Measurements from ENCODE around the gene STYX.

The STYX gene

DNA sequence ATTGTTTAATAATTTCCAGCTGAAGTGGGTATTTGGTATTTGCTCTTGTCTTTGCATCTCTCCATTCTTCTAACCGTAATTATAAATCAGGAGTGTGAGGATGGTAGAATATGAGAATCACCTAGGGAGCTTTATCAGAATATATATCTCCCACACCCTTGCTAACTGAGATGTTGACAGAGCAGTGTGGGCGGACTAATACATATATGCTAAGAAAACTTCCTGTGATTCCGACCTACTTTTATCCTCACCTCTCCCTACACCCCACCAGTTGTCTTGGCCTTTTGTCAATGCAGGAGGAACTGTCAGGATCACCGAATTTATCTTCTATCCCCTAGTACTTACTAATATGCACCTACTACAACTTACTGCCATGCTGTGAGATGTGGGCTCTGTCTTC is 76.1 kb downstream of the STYX start:
- H3K27me3 ChIP-seq (ENCODE audit: insufficient read depth, low read length, poor library complexity, severe bottlenecking), result no peaks in the 10 kb centered on the region
- no peaks in the 10 kb centered on the region for H3K9me3 ChIP-seq (ENCODE audit: insufficient read depth, low read depth, low read length)
- no peaks in the 10 kb centered on the region for H4K20me1 ChIP-seq (ENCODE audit: insufficient read depth, low read length, poor library complexity, severe bottlenecking)
- no peaks in the 10 kb centered on the region for H3K36me3 ChIP-seq (ENCODE audit: insufficient read depth, low read length)
- H3K9ac ChIP-seq (ENCODE audit: low read depth, low read length, poor library complexity, severe bottlenecking), result no peak overlapping the region
- H3F3A ChIP-seq (ENCODE audit: low read depth), result no peaks in the 10 kb centered on the region
- H3K79me2 ChIP-seq (ENCODE audit: insufficient read depth, low read length), result no peaks in the 10 kb centered on the region
- H2AFZ ChIP-seq (ENCODE audit: low read length), result no peak overlapping the region
- H3K4me1 ChIP-seq (ENCODE audit: insufficient read depth, low read length, poor library complexity, severe bottlenecking), result peaks cover 7% of the 10 kb centered on the region
- H3K9me2 ChIP-seq (replicated peaks; ENCODE audit: low read depth, low read length), result no peaks in the 10 kb centered on the region
- no peak overlapping the region for H3K4me2 ChIP-seq (ENCODE audit: low read depth, low read length, poor library complexity, severe bottlenecking)
- H3K4me3 ChIP-seq (ENCODE audit: low read length, poor library complexity, severe bottlenecking), result no peak overlapping the region
- TF ChIP-seq EZH2phosphoT487 (IDR thresholded peaks at IDR 0.05; ENCODE audit: borderline replicate concordance) (no peak), CTCF (conservative IDR thresholded peaks at IDR 0.05; ENCODE audit: low read length) (no peak)

DNA sequence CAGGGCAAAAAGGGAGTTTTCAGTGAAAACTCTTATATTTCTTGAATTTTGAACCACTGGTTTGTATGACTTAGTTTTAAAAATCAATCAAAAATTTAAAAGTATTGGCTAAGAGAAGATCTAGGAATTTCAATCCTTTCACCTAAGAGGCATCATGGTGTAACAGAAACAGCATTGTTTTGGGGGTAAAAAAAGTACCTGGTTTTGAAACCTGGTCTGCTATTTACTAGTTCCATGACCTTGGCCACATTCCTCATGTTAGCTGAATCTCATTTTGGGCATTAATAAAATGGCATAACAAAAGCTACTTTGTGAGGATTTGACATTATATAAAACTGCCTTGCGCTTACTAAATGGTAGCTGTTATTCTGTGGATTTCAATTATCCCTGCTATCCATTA is 78.1 kb downstream of the STYX start:
- Histone ChIP-seq H3K4me2 (ENCODE audit: low read depth, low read length, poor library complexity, severe bottlenecking) (no peak overlapping the region), H3K4me1 (ENCODE audit: insufficient read depth, low read length, poor library complexity, severe bottlenecking) (no peaks in the 10 kb centered on the region), H3K9me3 (ENCODE audit: insufficient read depth, low read depth, low read length) (no peaks in the 10 kb centered on the region), H3F3A (ENCODE audit: low read depth) (no peaks in the 10 kb centered on the region), H3K36me3 (ENCODE audit: insufficient read depth, low read length) (no peaks in the 10 kb centered on the region), H4K20me1 (ENCODE audit: insufficient read depth, low read length, poor library complexity, severe bottlenecking) (no peaks in the 10 kb centered on the region), H3K27me3 (ENCODE audit: insufficient read depth, low read length, poor library complexity, severe bottlenecking) (no peaks in the 10 kb centered on the region), H3K9ac (ENCODE audit: low read depth, low read length, poor library complexity, severe bottlenecking) (no peak overlapping the region), H3K9me2 (replicated peaks; ENCODE audit: low read depth, low read length) (no peaks in the 10 kb centered on the region), H3K79me2 (ENCODE audit: insufficient read depth, low read length) (no peaks in the 10 kb centered on the region), H2AFZ (ENCODE audit: low read length) (no peak overlapping the region), H3K4me3 (ENCODE audit: low read length, poor library complexity, severe bottlenecking) (no peak overlapping the region)
- TF ChIP-seq CTCF (conservative IDR thresholded peaks at IDR 0.05; ENCODE audit: low read length), result no peak
- no peak for TF ChIP-seq EZH2phosphoT487 (IDR thresholded peaks at IDR 0.05; ENCODE audit: borderline replicate concordance)

DNA sequence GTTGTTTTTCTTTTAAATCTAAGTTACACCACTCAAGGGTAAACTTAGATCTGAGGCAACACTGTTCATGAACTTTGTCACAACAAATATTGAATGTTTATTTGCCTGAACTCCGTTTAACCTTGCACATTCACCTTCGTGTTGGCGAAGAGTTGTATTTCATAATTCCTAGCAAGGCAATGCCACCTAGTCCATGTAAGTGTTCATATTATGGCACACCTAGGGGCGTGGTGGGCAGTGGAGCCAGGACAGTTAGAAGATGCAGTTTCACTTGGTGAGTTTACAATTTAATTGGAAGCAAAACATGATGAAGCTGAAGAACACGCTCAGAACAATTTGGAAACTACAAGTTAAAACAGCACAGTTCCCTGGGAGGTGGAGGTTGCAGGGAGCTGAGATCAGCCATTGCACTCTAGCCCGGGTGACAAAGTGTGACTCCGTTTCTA is 91.9 kb downstream of the STYX start:
- Histone ChIP-seq H4K20me1 (ENCODE audit: insufficient read depth, low read length, poor library complexity, severe bottlenecking) (no peaks in the 10 kb centered on the region), H3K4me1 (ENCODE audit: insufficient read depth, low read length, poor library complexity, severe bottlenecking) (no peaks in the 10 kb centered on the region), H3K9ac (ENCODE audit: low read depth, low read length, poor library complexity, severe bottlenecking) (no peak overlapping the region), H3K27me3 (ENCODE audit: insufficient read depth, low read length, poor library complexity, severe bottlenecking) (no peaks in the 10 kb centered on the region), H3K36me3 (ENCODE audit: insufficient read depth, low read length) (no peaks in the 10 kb centered on the region), H3K4me3 (ENCODE audit: low read length, poor library complexity, severe bottlenecking) (no peak overlapping the region), H3K4me2 (ENCODE audit: low read depth, low read length, poor library complexity, severe bottlenecking) (no peak overlapping the region), H2AFZ (ENCODE audit: low read length) (no peak overlapping the region), H3K79me2 (ENCODE audit: insufficient read depth, low read length) (no peaks in the 10 kb centered on the region), H3K9me2 (replicated peaks; ENCODE audit: low read depth, low read length) (no peaks in the 10 kb centered on the region), H3K9me3 (ENCODE audit: insufficient read depth, low read depth, low read length) (no peaks in the 10 kb centered on the region), H3F3A (ENCODE audit: low read depth) (no peaks in the 10 kb centered on the region)
- TF ChIP-seq CTCF (conservative IDR thresholded peaks at IDR 0.05; ENCODE audit: low read length), result no peak
- TF ChIP-seq EZH2phosphoT487 (IDR thresholded peaks at IDR 0.05; ENCODE audit: borderline replicate concordance), result no peak
